ENCODE measurements around the gene PDE9A. TPM values are rescaled to one million over a fixed set of nuclear protein-coding genes. Genes with fewer than 3 reads are reported as not detected.

PDE9A gene
- total and polyA plus RNA-seq, 2 of the 4 experiments (the other 2 are of a cell fraction), result 0.89 to 0.90 TPM

DNA sequence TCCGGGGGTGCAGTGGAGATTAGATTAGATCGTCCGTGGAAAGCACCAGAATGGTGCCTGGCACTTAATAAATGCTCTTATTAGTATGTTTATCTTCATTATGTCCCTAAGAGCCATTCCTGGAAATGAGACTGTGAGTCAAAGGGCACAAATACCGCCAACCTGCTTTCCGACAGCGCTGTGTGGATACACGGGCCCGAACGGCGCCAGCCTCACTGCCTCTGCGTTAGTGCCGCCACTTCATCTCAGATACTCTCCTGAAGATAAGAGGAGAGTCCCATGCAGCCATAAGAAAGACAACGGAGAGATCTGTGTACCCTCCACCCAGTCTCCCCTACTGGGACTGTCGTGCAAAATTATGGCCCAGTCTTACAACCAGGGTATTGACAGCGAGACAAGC is 22.0 kb downstream of the PDE9A start:
- H3K4ac ChIP-seq (ENCODE audit: low read depth, low read length), result no peak overlapping the region
- H3K36me3 ChIP-seq (ENCODE audit: control insufficient read depth, insufficient read depth, low read length), result no peaks in the 10 kb centered on the region
- intact Hi-C loops (cut with micrococcal nuclease), result no loop called here
- H3K79me1 ChIP-seq (ENCODE audit: low read depth in 1 of 2, low read length in 2 of 2), result no peaks in the 10 kb centered on the region
- H3K14ac ChIP-seq (replicated peaks; ENCODE audit: low read depth, low read length), result no peak overlapping the region
- no peak overlapping the region for H3K23ac ChIP-seq (ENCODE audit: low read depth, low read length)
- CTCF ChIA-PET, result no interaction called here
- H3K9me1 ChIP-seq (ENCODE audit: insufficient read depth, low read length), result no peaks in the 10 kb centered on the region
- H2BK120ac ChIP-seq (ENCODE audit: low read depth, low read length), result no peak overlapping the region
- H2BK20ac ChIP-seq (ENCODE audit: low read depth, low read length), result no peak overlapping the region
- H3K27ac ChIP-seq (ENCODE audit: insufficient read depth, low read length), result no peak overlapping the region
- ATAC-seq (ENCODE audit: low read depth) (no peak), DNase-seq (no peak)
- H3K4me3 ChIP-seq (ENCODE audit: insufficient read depth, low read depth, low read length), result no peak overlapping the region
- H2AFZ ChIP-seq (replicated peaks; ENCODE audit: low read length, poor library complexity), result no peak overlapping the region
- H3K9ac ChIP-seq (ENCODE audit: low read depth, low read length), result no peak overlapping the region
- no peak overlapping the region for H2BK15ac ChIP-seq (ENCODE audit: low read depth, low read length)
- no peaks in the 10 kb centered on the region for H4K20me1 ChIP-seq (ENCODE audit: insufficient read depth, low read length)
- H3K56ac ChIP-seq (ENCODE audit: extremely low read depth, insufficient read depth, low read length), result no peak overlapping the region
- no peak for TF ChIP-seq CEBPB (IDR thresholded peaks at IDR 0.05; ENCODE audit: low read depth, low read length)
- TF ChIP-seq RCOR1 (IDR thresholded peaks at IDR 0.05; ENCODE audit: insufficient replicate concordance, low read length), result no peak
- no peak for TF ChIP-seq NFE2L2 (IDR thresholded peaks at IDR 0.05; ENCODE audit: low read depth, low read length)
- TF ChIP-seq MAFK (IDR thresholded peaks at IDR 0.05; ENCODE audit: low read depth, low read length), result no peak
- H3K9me3 ChIP-seq (ENCODE audit: control insufficient read depth, insufficient read depth, low read length), result no peaks in the 10 kb centered on the region
- BruUV-seq (replicated peaks), result no TSS peak
- H3K27me3 ChIP-seq (ENCODE audit: control insufficient read depth, insufficient read depth, low read length), result peaks cover 2% of the 10 kb centered on the region; the same call in 1 of the 2 replicates
- POLR2A ChIA-PET (ENCODE audit: unreplicated experiment), result no interaction called here
- H4K8ac ChIP-seq (ENCODE audit: low read depth in 2 of 2, low read length in 2 of 2), result no peak overlapping the region
- H2BK5ac ChIP-seq (ENCODE audit: low read depth, low read length, poor library complexity, severe bottlenecking), result no peak overlapping the region
- no peak overlapping the region for H4K91ac ChIP-seq (ENCODE audit: insufficient read depth, low read depth, low read length)
- WGBS, 2 experiments (ENCODE audit: extremely low coverage in 2 of 2, insufficient read length in 1 of 2), result 100% methylated on average over 1 of the region's 15 CpGs; no CpG with 5 or more reads in 1 of the 2 experiments
- peaks cover 2% of the 10 kb centered on the region; the same call in 1 of the 2 replicates for H3K4me1 ChIP-seq (ENCODE audit: control insufficient read depth, insufficient read depth, low read length)
- H3K18ac ChIP-seq (ENCODE audit: low read depth, low read length), result no peak overlapping the region
- no peak overlapping the region for H2AK5ac ChIP-seq (ENCODE audit: low read depth, low read length)
- in situ Hi-C loops (cut with MboI; ENCODE audit: low sequenced_read_pairs), result no loop called here
- H4K5ac ChIP-seq (ENCODE audit: low read depth, low read length), result no peak overlapping the region
- dilution Hi-C loops (cut with HindIII; ENCODE audit: low sequenced_read_pairs, unreplicated experiment), result no loop called here
- H3K4me2 ChIP-seq (ENCODE audit: low read depth, low read length), result no peak overlapping the region
- H2AK9ac ChIP-seq (replicated peaks; ENCODE audit: low read depth, low read length, poor library complexity), result no peak overlapping the region
